GM12891 (cell line): Measurements from ENCODE around the gene PCDHB16.
"Not testable (repeated sequence)": the region's sequence is repeated elsewhere in the genome, so short reads cannot be mapped to it uniquely, and the experiment has no call there.

Experiments
- DNase-seq: peaks from one replicate; pipeline ENCODE4 v3.0.0; 2011; ENCODE audit warnings: low spot score; ENCODE audit not compliant: insufficient read length
- FAIRE-seq: peaks from 2 replicates; lab custom pipeline; 2011; peaks lifted over from hg19 to GRCh38; lab: Jason Lieb, UNC
- PAX5 ChIP-seq: IDR thresholded peaks from 2 replicates; pipeline ENCODE4 v1.6.1; 2011; ENCODE audit warnings: low read length, moderate library complexity, mild to moderate bottlenecking; ENCODE audit not compliant: insufficient read depth, severe bottlenecking
- POLR2A ChIP-seq: IDR thresholded peaks from 2 replicates; pipeline ENCODE4 v1.6.1; 2011; ENCODE audit warnings: low read depth, low read length, control low read depth
- POLR2AphosphoS5 ChIP-seq: IDR thresholded peaks from 2 replicates; pipeline ENCODE4 v1.6.1; 2011; ENCODE audit warnings: low read depth, low read length, control low read depth
- POU2F2 ChIP-seq: IDR thresholded peaks from 2 replicates; pipeline ENCODE4 v1.6.1; 2011; ENCODE audit warnings: low read depth, mild to moderate bottlenecking, control low read depth, low read length, moderate library complexity
- SPI1 ChIP-seq: IDR thresholded peaks from 2 replicates; pipeline ENCODE4 v1.6.1; 2011; ENCODE audit warnings: low read depth, low read length, control low read depth
- TAF1 ChIP-seq: IDR thresholded peaks from 2 replicates; pipeline ENCODE4 v1.6.1; 2011; ENCODE audit warnings: low read depth, low read length, control low read depth

The PCDHB16 gene

DNA sequence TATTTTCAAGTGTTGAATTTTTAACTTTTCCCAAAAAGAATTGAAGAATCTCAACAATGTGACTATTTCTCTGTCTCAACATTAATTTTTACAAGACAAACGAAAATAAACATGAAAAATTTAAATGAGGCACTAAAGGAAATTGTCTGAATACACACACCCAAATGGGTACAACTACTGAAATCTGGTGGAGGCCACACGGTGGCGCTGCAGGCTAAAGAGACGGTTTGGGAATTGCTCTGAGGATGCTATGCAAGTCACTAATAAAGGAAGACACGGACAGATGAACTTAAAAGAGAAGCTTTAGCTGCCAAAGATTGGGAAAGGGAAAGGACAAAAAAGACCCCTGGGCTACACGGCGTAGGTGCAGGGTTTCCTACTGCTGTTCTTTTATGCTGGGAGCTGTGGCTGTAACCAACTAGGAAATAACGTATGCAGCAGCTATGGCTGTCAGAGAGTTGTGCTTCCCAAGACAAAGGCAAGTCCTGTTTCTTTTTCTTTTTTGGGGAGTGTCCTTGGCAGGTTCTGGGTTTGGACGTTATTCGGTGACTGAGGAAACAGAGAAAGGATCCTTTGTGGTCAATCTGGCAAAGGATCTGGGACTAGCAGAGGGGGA, 10.0 kb downstream of the PCDHB16 start, which contains the start of gene PCDHB10:
Gene PCDHB10, plus strand, starts transcription at position 244 of the 616 bp plus-strand sequence. Its CDS starts 200 bp downstream, at position 444.
- no peak for TF ChIP-seq POLR2AphosphoS5
- no peak for TF ChIP-seq POU2F2
- no peak for TF ChIP-seq PAX5
- TF ChIP-seq POLR2A = no peak
- TF ChIP-seq SPI1 = no peak
- TF ChIP-seq TAF1 = no peak
- FAIRE-seq (no peak), DNase-seq (no peak)

DNA sequence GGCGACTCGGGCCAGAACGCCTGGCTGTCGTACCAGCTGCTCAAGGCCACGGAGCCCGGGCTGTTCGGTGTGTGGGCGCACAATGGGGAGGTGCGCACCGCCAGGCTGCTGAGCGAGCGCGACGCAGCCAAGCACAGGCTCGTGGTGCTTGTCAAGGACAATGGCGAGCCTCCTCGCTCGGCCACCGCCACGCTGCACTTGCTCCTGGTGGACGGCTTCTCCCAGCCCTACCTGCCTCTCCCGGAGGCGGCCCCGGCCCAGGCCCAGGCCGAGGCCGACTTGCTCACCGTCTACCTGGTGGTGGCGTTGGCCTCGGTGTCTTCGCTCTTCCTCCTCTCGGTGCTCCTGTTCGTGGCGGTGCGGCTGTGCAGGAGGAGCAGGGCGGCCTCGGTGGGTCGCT, 12.1 kb downstream of the PCDHB16 start:
- not testable (repeated sequence) for FAIRE-seq, DNase-seq

DNA sequence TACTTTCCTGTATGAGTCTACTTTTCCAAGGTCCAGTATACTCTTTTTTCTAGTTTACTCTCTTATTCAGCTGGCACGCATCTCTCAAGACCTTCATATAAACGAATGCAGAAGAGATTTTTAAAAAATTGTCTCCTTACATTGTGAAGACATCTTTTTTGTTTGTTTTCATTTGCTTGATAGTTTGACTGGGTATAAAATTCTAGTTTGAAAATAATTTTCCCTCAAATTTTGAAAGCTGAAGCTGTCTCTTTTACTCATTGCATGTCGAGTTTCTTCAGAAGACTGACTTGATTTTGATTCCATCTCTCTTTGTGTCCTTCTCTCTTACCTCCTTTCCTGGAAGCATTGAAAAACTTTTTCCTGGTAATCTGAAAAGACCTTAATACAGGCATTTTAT, 14.2 kb downstream of the PCDHB16 start:
- DNase-seq = no peak
- TF ChIP-seq POU2F2 = no peak
- TF ChIP-seq POLR2A = no peak
- TF ChIP-seq TAF1 = no peak
- no peak for TF ChIP-seq SPI1
- TF ChIP-seq POLR2AphosphoS5 = no peak
- TF ChIP-seq PAX5 = no peak
- FAIRE-seq = no peak

DNA sequence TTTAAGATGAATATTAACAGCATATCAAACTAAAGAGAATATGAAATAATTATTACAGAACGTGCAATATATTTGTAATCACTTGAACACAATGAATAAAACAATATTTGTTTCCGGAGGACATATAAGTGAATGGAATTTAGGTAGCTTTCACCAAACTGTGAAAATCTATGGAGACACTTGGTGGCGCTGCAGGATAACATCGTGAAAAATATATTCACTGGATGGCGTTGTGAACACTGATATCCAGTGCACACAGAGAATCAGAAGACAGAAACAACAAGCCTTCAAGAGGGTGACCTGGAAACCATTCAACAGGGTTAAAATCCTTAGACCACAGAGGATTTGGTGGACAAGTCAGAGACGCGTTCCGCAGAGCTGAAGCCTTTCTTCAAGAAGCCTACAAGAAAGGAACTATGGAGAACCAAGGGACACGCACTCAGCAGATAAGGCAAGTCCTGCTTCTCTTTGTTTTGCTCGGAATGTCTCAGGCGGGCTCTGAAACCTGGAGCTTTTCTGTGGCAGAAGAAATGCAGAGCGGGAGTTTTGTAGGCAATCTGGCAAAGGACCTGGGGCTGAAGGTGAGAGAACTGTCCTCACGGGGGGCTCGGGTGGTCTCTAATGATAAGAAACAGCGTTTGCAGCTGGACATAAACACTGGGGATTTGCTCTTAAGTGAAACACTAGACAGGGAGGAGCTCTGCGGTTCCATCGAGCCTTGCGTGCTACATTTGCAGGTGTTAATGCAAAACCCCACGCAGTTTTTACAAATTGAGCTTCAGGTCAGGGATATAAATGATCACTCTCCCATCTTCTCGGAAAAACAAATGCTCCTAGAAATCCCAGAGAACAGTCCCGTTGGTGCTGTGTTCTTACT, 17.4 kb downstream of the PCDHB16 start, which contains the start of gene PCDHB11:
Gene PCDHB11, plus strand, starts transcription at position 269 of the 877 bp plus-strand sequence. Its CDS starts 148 bp downstream, at position 417.
- DNase-seq = no peak
- TF ChIP-seq SPI1 = no peak
- TF ChIP-seq PAX5 = no peak
- no peak for TF ChIP-seq POLR2AphosphoS5
- TF ChIP-seq POU2F2 = no peak
- TF ChIP-seq TAF1 = no peak
- no peak for TF ChIP-seq POLR2A
- FAIRE-seq = no peak

DNA sequence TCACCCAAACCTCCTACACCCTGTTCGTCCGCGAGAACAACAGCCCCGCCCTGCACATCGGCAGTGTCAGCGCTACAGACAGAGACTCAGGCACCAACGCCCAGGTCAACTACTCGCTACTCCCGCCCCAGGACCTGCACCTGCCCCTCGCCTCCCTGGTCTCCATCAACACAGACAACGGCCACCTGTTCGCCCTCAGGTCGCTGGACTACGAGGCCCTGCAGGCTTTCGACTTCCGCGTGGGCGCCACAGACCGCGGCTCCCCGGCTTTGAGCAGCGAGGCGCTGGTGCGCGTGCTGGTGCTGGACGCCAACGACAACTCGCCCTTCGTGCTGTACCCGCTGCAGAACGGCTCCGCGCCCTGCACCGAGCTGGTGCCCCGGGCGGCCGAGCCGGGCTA, 18.9 kb downstream of the PCDHB16 start:
- not testable (repeated sequence) for FAIRE-seq, DNase-seq

DNA sequence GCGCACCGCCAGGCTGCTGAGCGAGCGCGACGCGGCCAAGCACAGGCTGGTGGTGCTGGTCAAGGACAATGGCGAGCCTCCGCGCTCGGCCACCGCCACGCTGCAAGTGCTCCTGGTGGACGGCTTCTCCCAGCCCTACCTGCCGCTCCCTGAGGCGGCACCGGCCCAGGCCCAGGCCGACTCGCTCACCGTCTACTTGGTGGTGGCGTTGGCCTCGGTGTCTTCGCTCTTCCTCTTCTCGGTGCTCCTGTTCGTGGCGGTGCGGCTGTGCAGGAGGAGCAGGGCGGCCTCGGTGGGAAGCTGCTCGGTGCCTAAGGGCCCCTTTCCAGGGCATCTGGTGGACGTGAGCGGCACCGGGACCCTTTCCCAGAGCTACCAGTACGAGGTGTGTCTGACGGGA, 19.5 kb downstream of the PCDHB16 start:
- not testable (repeated sequence) for FAIRE-seq, DNase-seq

DNA sequence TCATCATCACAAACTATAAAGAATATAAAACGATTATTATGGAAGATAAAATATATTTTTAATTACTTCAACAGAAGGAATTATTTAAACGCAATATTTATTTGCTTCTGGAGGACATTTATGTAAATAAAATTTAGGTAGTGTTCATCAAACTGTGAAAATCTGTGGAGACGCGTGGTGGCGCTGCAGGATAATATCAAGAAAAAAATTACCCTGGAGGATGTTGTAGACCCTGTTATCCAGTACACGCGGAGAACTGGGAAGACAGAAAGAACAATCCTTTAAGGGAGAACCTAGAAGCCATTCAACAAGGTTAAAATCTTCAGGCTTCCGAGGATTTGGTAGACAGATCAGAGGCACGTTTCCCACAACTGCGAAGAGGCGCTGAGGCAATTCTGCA, 26.3 kb downstream of the PCDHB16 start, which contains the start of gene PCDHB12:
Gene PCDHB12, plus strand, starts transcription at position 242 of the 400 bp plus-strand sequence. CDS start 189 bp downstream, outside the sequence.
- FAIRE-seq = no peak
- no peak for DNase-seq
- TF ChIP-seq SPI1 (no peak), POU2F2 (no peak), PAX5 (no peak), POLR2A (no peak), POLR2AphosphoS5 (no peak), TAF1 (no peak)

DNA sequence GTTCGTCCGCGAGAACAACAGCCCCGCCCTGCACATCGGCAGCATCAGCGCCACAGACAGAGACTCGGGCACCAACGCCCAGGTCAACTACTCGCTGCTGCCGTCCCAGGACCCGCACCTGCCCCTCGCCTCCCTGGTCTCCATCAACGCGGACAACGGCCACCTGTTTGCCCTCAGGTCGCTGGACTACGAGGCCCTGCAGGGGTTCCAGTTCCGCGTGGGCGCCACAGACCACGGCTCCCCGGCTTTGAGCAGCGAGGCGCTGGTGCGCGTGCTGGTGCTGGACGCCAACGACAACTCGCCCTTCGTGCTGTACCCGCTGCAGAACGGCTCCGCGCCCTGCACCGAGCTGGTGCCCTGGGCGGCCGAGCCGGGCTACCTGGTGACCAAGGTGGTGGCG, 28.1 kb downstream of the PCDHB16 start:
- not testable (repeated sequence) for FAIRE-seq, DNase-seq

DNA sequence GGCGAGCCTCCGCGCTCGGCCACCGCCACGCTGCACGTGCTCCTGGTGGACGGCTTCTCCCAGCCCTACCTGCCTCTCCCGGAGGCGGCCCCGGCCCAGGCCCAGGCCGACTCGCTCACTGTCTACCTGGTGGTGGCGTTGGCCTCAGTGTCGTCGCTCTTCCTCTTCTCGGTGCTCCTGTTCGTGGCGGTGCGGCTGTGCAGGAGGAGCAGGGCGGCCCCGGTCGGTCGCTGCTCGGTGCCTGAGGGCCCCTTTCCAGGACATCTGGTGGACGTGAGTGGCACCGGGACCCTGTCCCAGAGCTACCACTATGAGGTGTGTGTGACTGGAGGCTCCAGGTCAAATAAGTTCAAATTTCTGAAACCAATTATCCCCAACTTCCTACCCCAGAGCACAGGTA, 28.7 kb downstream of the PCDHB16 start:
- not testable (repeated sequence) for DNase-seq, FAIRE-seq

DNA sequence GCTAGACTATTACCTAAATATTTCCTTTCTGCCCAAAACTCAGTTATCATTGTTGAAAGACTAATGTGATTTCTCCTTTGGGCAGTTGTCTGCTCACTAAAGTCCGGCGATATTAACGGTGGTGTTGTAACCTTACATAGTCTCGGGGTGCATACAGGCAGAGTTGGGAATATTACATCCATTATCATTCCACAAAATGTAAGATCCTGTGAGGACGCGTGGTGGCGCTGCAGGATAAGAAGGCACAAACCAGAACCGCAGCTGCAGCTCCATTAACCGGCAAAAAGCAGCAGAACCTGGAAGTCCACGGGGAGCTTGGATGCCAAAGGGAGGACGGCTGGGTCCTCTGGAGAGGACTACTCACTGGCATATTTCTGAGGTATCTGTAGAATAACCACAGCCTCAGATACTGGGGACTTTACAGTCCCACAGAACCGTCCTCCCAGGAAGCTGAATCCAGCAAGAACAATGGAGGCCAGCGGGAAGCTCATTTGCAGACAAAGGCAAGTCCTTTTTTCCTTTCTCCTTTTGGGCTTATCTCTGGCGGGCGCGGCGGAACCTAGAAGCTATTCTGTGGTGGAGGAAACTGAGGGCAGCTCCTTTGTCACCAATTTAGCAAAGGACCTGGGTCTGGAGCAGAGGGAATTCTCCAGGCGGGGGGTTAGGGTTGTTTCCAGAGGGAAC, 31.6 kb downstream of the PCDHB16 start, which contains the start of gene PCDHB13:
Gene PCDHB13, plus strand, starts transcription at position 264 of the 684 bp plus-strand sequence. Its CDS starts 205 bp downstream, at position 469.
- not testable (repeated sequence) for FAIRE-seq, DNase-seq

DNA sequence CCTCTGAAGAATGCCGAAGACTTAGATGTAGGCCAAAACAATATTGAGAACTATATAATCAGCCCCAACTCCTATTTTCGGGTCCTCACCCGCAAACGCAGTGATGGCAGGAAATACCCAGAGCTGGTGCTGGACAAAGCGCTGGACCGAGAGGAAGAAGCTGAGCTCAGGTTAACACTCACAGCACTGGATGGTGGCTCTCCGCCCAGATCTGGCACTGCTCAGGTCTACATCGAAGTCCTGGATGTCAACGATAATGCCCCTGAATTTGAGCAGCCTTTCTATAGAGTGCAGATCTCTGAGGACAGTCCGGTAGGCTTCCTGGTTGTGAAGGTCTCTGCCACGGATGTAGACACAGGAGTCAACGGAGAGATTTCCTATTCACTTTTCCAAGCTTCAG, 32.4 kb downstream of the PCDHB16 start:
- FAIRE-seq = peak; percentile 74
- not testable (repeated sequence) for DNase-seq

DNA sequence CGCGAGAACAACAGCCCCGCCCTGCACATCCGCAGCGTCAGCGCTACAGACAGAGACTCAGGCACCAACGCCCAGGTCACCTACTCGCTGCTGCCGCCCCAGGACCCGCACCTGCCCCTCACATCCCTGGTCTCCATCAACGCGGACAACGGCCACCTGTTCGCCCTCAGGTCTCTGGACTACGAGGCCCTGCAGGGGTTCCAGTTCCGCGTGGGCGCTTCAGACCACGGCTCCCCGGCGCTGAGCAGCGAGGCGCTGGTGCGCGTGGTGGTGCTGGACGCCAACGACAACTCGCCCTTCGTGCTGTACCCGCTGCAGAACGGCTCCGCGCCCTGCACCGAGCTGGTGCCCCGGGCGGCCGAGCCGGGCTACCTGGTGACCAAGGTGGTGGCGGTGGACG, 33.3 kb downstream of the PCDHB16 start:
- not testable (repeated sequence) for FAIRE-seq, DNase-seq

DNA sequence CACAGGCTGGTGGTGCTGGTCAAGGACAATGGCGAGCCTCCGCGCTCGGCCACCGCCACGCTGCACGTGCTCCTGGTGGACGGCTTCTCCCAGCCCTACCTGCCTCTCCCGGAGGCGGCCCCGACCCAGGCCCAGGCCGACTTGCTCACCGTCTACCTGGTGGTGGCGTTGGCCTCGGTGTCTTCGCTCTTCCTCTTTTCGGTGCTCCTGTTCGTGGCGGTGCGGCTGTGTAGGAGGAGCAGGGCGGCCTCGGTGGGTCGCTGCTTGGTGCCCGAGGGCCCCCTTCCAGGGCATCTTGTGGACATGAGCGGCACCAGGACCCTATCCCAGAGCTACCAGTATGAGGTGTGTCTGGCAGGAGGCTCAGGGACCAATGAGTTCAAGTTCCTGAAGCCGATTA, 33.8 kb downstream of the PCDHB16 start:
- not testable (repeated sequence) for FAIRE-seq, DNase-seq
